Measurements from ENCODE around the gene PLPPR3. TPM values are rescaled to one million over a fixed set of nuclear protein-coding genes. Genes with fewer than 3 reads are reported as not detected.
A peak's percentile ranks its signal among the peaks of the same experiment; 100 is the strongest.
"Not testable (repeated sequence)": the region's sequence is repeated elsewhere in the genome, so short reads cannot be mapped to it uniquely, and the experiment has no call there.

Gene PLPPR3
- polyA plus RNA-seq, 4 donors, result 0.49 to 0.57 TPM; not detected in 2

GRCh38 chr19:827314-827709, 5.6 kb upstream of the PLPPR3 start:
- DNase-seq (no peak), FAIRE-seq (no peak)

GRCh38 chr19:825897-826644, 4.3 kb upstream of the PLPPR3 start:
- H3K4me1 ChIP-seq (ENCODE audit: control insufficient read depth in 3 of 3, insufficient read depth in 2 of 3, low read depth in 1 of 3, low read length in 2 of 3), result no peaks in the 10 kb centered on the region
- no peaks in the 10 kb centered on the region for H3K36me3 ChIP-seq (ENCODE audit: control insufficient read depth in 3 of 3, insufficient read depth in 2 of 3, low read depth in 1 of 3, low read length in 3 of 3)
- DNase-seq, result no peak
- 73 to 80% (median 75%) methylated on average over 19 of the region's 19 CpGs for WGBS, 3 donors
- no peaks in the 10 kb centered on the region for H3K9me3 ChIP-seq (ENCODE audit: control insufficient read depth in 2 of 2, insufficient read depth in 1 of 2, low read depth in 1 of 2, low read length in 1 of 2)
- no peak overlapping the region for H3K4me3 ChIP-seq (ENCODE audit: low read depth in 1 of 3, low read length in 3 of 3)
- FAIRE-seq, result no peak
- H3K27me3 ChIP-seq (ENCODE audit: control insufficient read depth in 3 of 3, insufficient read depth in 3 of 3, low read length in 3 of 3), result peaks cover 0 to 37% (median 9%) of the 10 kb centered on the region in 3 donors
- H3K27ac ChIP-seq (ENCODE audit: low read depth in 1 of 3, low read length in 2 of 3), result no peak overlapping the region

More at GRCh38 chr19:827314-827709, 5.6 kb upstream of the PLPPR3 start:
- Histone ChIP-seq H3K9me3 (ENCODE audit: control insufficient read depth in 2 of 2, insufficient read depth in 1 of 2, low read depth in 1 of 2, low read length in 1 of 2) (no peaks in the 10 kb centered on the region), H3K4me3 (ENCODE audit: low read depth in 1 of 3, low read length in 3 of 3) (no peak overlapping the region), H3K27ac (ENCODE audit: low read depth in 1 of 3, low read length in 2 of 3) (no peak overlapping the region), H3K27me3 (ENCODE audit: control insufficient read depth in 3 of 3, insufficient read depth in 3 of 3, low read length in 3 of 3) (peaks cover 0 to 45% (median 12%) of the 10 kb centered on the region in 3 donors), H3K4me1 (ENCODE audit: control insufficient read depth in 3 of 3, insufficient read depth in 2 of 3, low read depth in 1 of 3, low read length in 2 of 3) (no peaks in the 10 kb centered on the region), H3K36me3 (ENCODE audit: control insufficient read depth in 3 of 3, insufficient read depth in 2 of 3, low read depth in 1 of 3, low read length in 3 of 3) (no peaks in the 10 kb centered on the region)
- 71 to 86% (median 75%) methylated on average over 11 of the region's 11 CpGs for WGBS, 3 donors

GRCh38 chr19:824885-825284, 3.1 kb upstream of the PLPPR3 start:
- WGBS, 3 donors, result 64 to 75% (median 67%) methylated on average over 14 to 15 of the region's 15 CpGs
- no peak overlapping the region for H3K4me3 ChIP-seq (ENCODE audit: low read depth in 1 of 3, low read length in 3 of 3)
- no peak overlapping the region for H3K27ac ChIP-seq (ENCODE audit: low read depth in 1 of 3, low read length in 2 of 3)
- H3K4me1 ChIP-seq (ENCODE audit: control insufficient read depth in 3 of 3, insufficient read depth in 2 of 3, low read depth in 1 of 3, low read length in 2 of 3), result no peaks in the 10 kb centered on the region
- no peaks in the 10 kb centered on the region for H3K36me3 ChIP-seq (ENCODE audit: control insufficient read depth in 3 of 3, insufficient read depth in 2 of 3, low read depth in 1 of 3, low read length in 3 of 3)
- no peak for FAIRE-seq
- DNase-seq, result no peak
- peaks cover 0 to 33% (median 11%) of the 10 kb centered on the region in 3 donors for H3K27me3 ChIP-seq (ENCODE audit: control insufficient read depth in 3 of 3, insufficient read depth in 3 of 3, low read length in 3 of 3)
- no peaks in the 10 kb centered on the region for H3K9me3 ChIP-seq (ENCODE audit: control insufficient read depth in 2 of 2, insufficient read depth in 1 of 2, low read depth in 1 of 2, low read length in 1 of 2)

- DNase-seq, result no peak
- Histone ChIP-seq H3K4me1 (ENCODE audit: control insufficient read depth in 3 of 3, insufficient read depth in 2 of 3, low read depth in 1 of 3, low read length in 2 of 3) (no peaks in the 10 kb centered on the region), H3K4me3 (ENCODE audit: low read depth in 1 of 3, low read length in 3 of 3) (no peak overlapping the region), H3K9me3 (ENCODE audit: control insufficient read depth in 2 of 2, insufficient read depth in 1 of 2, low read depth in 1 of 2, low read length in 1 of 2) (no peaks in the 10 kb centered on the region), H3K27ac (ENCODE audit: low read depth in 1 of 3, low read length in 2 of 3) (no peak overlapping the region), H3K27me3 (ENCODE audit: control insufficient read depth in 3 of 3, insufficient read depth in 3 of 3, low read length in 3 of 3) (peaks cover 0 to 31% (median 9%) of the 10 kb centered on the region in 3 donors), H3K36me3 (ENCODE audit: control insufficient read depth in 3 of 3, insufficient read depth in 2 of 3, low read depth in 1 of 3, low read length in 3 of 3) (no peaks in the 10 kb centered on the region)
- 30 to 52% (median 34%) methylated on average over 12 of the region's 12 CpGs for WGBS, 3 donors
- FAIRE-seq, result no peak
Observed at GRCh38 chr19:823565-824121, 1.9 kb upstream of the PLPPR3 start.

- DNase-seq (no peak), FAIRE-seq (no peak)
- Histone ChIP-seq H3K27ac (ENCODE audit: low read depth in 1 of 3, low read length in 2 of 3) (no peak overlapping the region), H3K4me1 (ENCODE audit: control insufficient read depth in 3 of 3, insufficient read depth in 2 of 3, low read depth in 1 of 3, low read length in 2 of 3) (no peaks in the 10 kb centered on the region), H3K9me3 (ENCODE audit: control insufficient read depth in 2 of 2, insufficient read depth in 1 of 2, low read depth in 1 of 2, low read length in 1 of 2) (no peaks in the 10 kb centered on the region), H3K4me3 (ENCODE audit: low read depth in 1 of 3, low read length in 3 of 3) (peak overlapping the region in 1 of 3 donors; percentile 4), H3K36me3 (ENCODE audit: control insufficient read depth in 3 of 3, insufficient read depth in 2 of 3, low read depth in 1 of 3, low read length in 3 of 3) (peaks cover 0 to 2% (median 0%) of the 10 kb centered on the region in 3 donors), H3K27me3 (ENCODE audit: control insufficient read depth in 3 of 3, insufficient read depth in 3 of 3, low read length in 3 of 3) (peaks cover 0 to 31% (median 5%) of the 10 kb centered on the region in 3 donors)
- WGBS, 3 donors, result 1 to 4% (median 2%) methylated on average over 26 to 64 of the region's 64 CpGs
Observed at GRCh38 chr19:821231-821824, 427 bp downstream of the PLPPR3 start.

- not testable (repeated sequence) for H3K9me3 ChIP-seq (ENCODE audit: control insufficient read depth in 2 of 2, insufficient read depth in 1 of 2, low read depth in 1 of 2, low read length in 1 of 2); H3K4me3 ChIP-seq (ENCODE audit: low read depth in 1 of 3, low read length in 3 of 3); H3K27ac ChIP-seq (ENCODE audit: low read depth in 1 of 3, low read length in 2 of 3); DNase-seq; H3K4me1 ChIP-seq (ENCODE audit: control insufficient read depth in 3 of 3, insufficient read depth in 2 of 3, low read depth in 1 of 3, low read length in 2 of 3); FAIRE-seq; H3K36me3 ChIP-seq (ENCODE audit: control insufficient read depth in 3 of 3, insufficient read depth in 2 of 3, low read depth in 1 of 3, low read length in 3 of 3)
- peaks cover 0 to 26% (median 5%) of the 10 kb centered on the region in 3 donors for H3K27me3 ChIP-seq (ENCODE audit: control insufficient read depth in 3 of 3, insufficient read depth in 3 of 3, low read length in 3 of 3)
- WGBS, 3 donors, result 85 to 94% (median 94%) methylated on average over 5 of the region's 5 CpGs
Observed at GRCh38 chr19:820212-820611, 1.5 kb downstream of the PLPPR3 start.

GRCh38 chr19:816500-816857, 5.3 kb downstream of the PLPPR3 start:
- no peak overlapping the region for H3K4me3 ChIP-seq (ENCODE audit: low read depth in 1 of 3, low read length in 3 of 3)

GRCh38 chr19:815775-816499, 5.8 kb downstream of the PLPPR3 start:
- WGBS, 3 donors, result 93 to 97% (median 94%) methylated on average over 10 to 13 of the region's 13 CpGs
- no peaks in the 10 kb centered on the region for H3K4me1 ChIP-seq (ENCODE audit: control insufficient read depth in 3 of 3, insufficient read depth in 2 of 3, low read depth in 1 of 3, low read length in 2 of 3)
- FAIRE-seq (no peak), DNase-seq (no peak)
- peaks cover 0 to 3% of the 10 kb centered on the region in 2 donors for H3K9me3 ChIP-seq (ENCODE audit: control insufficient read depth in 2 of 2, insufficient read depth in 1 of 2, low read depth in 1 of 2, low read length in 1 of 2)
- H3K27me3 ChIP-seq (ENCODE audit: control insufficient read depth in 3 of 3, insufficient read depth in 3 of 3, low read length in 3 of 3), result peaks cover 0 to 3% (median 3%) of the 10 kb centered on the region in 3 donors
- H3K36me3 ChIP-seq (ENCODE audit: control insufficient read depth in 3 of 3, insufficient read depth in 2 of 3, low read depth in 1 of 3, low read length in 3 of 3), result peaks cover 11 to 42% (median 18%) of the 10 kb centered on the region in 3 donors
- no peak overlapping the region for H3K27ac ChIP-seq (ENCODE audit: low read depth in 1 of 3, low read length in 2 of 3)
- no peak overlapping the region for H3K4me3 ChIP-seq (ENCODE audit: low read depth in 1 of 3, low read length in 3 of 3)

More at GRCh38 chr19:816500-816857, 5.3 kb downstream of the PLPPR3 start:
- peaks cover 0 to 3% (median 3%) of the 10 kb centered on the region in 3 donors for H3K27me3 ChIP-seq (ENCODE audit: control insufficient read depth in 3 of 3, insufficient read depth in 3 of 3, low read length in 3 of 3)
- H3K4me1 ChIP-seq (ENCODE audit: control insufficient read depth in 3 of 3, insufficient read depth in 2 of 3, low read depth in 1 of 3, low read length in 2 of 3), result no peaks in the 10 kb centered on the region
- 92 to 95% (median 94%) methylated on average over 2 of the region's 2 CpGs for WGBS, 3 donors
- peaks cover 9 to 37% (median 15%) of the 10 kb centered on the region in 3 donors for H3K36me3 ChIP-seq (ENCODE audit: control insufficient read depth in 3 of 3, insufficient read depth in 2 of 3, low read depth in 1 of 3, low read length in 3 of 3)
- FAIRE-seq, result no peak
- no peak overlapping the region for H3K27ac ChIP-seq (ENCODE audit: low read depth in 1 of 3, low read length in 2 of 3)
- no peak for DNase-seq
- H3K9me3 ChIP-seq (ENCODE audit: control insufficient read depth in 2 of 2, insufficient read depth in 1 of 2, low read depth in 1 of 2, low read length in 1 of 2), result peaks cover 0 to 3% of the 10 kb centered on the region in 2 donors

Data from small intestine (tissue), 7 donors.